Glomerular visceral epithelial cell (primary cell): ENCODE data around the gene TLX3.
A peak's percentile ranks its signal among the peaks of the same experiment; 100 is the strongest.
"Not testable (repeated sequence)": the region's sequence is repeated elsewhere in the genome, so short reads cannot be mapped to it uniquely, and the experiment has no call there.

Source experiments
- DNase-seq: peaks from one replicate; pipeline ENCODE4 v3.0.0-alpha.2; 2016; ENCODE audit errors: extremely low spot score

Gene TLX3

GRCh38 chr5:171308453-171309275 lies at the start of gene TLX3:
Gene TLX3, plus strand, starts transcription at chr5:171309248. Its CDS starts 118 bp downstream, at chr5:171309366.
- peak; percentile 73 for DNase-seq

GRCh38 chr5:171261361-171261760 lies 47.7 kb upstream of the TLX3 start:
- DNase-seq, result no peak

- DNase-seq, result no peak
Observed at GRCh38 chr5:171261904-171262303, 47.1 kb upstream of the TLX3 start.

- no peak for DNase-seq
Observed at GRCh38 chr5:171263181-171263580, 45.9 kb upstream of the TLX3 start.

- DNase-seq, result no peak
Observed at GRCh38 chr5:171264843-171265242, 44.2 kb upstream of the TLX3 start.

- DNase-seq, result no peak
Observed at GRCh38 chr5:171268700-171269620, 40.1 kb upstream of the TLX3 start.

GRCh38 chr5:171269717-171270116 lies 39.3 kb upstream of the TLX3 start:
- no peak for DNase-seq

- no peak for DNase-seq
Observed at GRCh38 chr5:171270136-171270535, 38.9 kb upstream of the TLX3 start.

GRCh38 chr5:171271798-171272197 lies 37.2 kb upstream of the TLX3 start:
- DNase-seq, result no peak

- peak; percentile 25 for DNase-seq
Observed at GRCh38 chr5:171272996-171273970, 35.8 kb upstream of the TLX3 start.

- DNase-seq, result no peak
Observed at GRCh38 chr5:171275841-171276544, 33.1 kb upstream of the TLX3 start.

GRCh38 chr5:171283753-171284152 lies 25.3 kb upstream of the TLX3 start:
- no peak for DNase-seq

GRCh38 chr5:171285465-171285864 lies 23.6 kb upstream of the TLX3 start:
- DNase-seq, result no peak

- peak; percentile 57 for DNase-seq
Observed at GRCh38 chr5:171288066-171288465, 21.0 kb upstream of the TLX3 start.

GRCh38 chr5:171291371-171291770 lies 17.7 kb upstream of the TLX3 start:
- DNase-seq, result no peak

- DNase-seq, result no peak
Observed at GRCh38 chr5:171295299-171295698, 13.7 kb upstream of the TLX3 start.

GRCh38 chr5:171295801-171296200 lies 13.2 kb upstream of the TLX3 start:
- no peak for DNase-seq

- DNase-seq, result not testable (repeated sequence)
Observed at GRCh38 chr5:171297941-171298340, 11.1 kb upstream of the TLX3 start.

GRCh38 chr5:171299228-171299627 lies 9.8 kb upstream of the TLX3 start:
- no peak for DNase-seq

GRCh38 chr5:171299851-171300250 lies 9.2 kb upstream of the TLX3 start:
- no peak for DNase-seq

GRCh38 chr5:171300358-171300757 lies 8.7 kb upstream of the TLX3 start:
- DNase-seq, result no peak
